ENCODE results near the gene BTBD16. TPM values are rescaled to one million over a fixed set of nuclear protein-coding genes. Genes with fewer than 3 reads are reported as not detected.

Gene BTBD16
- total RNA-seq, 1 experiment from 2014 or later: 0.82 TPM

DNA sequence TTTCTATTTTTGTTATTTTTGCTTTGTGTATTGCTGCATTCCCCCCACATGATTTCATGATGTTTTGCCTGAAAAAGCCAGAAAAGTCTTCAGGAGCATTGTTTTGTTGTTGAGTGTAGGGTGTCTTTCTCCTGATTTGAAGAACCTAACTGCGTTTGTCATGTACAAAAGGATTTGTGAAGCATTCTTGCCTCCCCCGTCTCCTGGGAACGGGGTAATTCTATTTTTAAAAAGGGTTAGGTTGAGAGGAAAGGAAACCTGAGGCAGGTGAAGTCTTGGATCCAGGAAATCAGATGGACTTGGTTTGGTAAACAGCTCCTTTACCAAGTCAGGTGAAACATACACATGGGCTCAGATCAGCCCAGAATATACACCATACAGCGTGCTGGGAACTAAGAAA is 26.0 kb upstream of the BTBD16 start:
- ChIA-PET CTCF (no interaction called here), POLR2A (no interaction called here)
- DNase-seq (ENCODE audit: low read depth, low spot score): no peak
- H3K27ac ChIP-seq (ENCODE audit: low read length): no peak overlapping the region
- no peaks in the 10 kb centered on the region for H3K27me3 ChIP-seq (ENCODE audit: control insufficient read depth, insufficient read depth, low read length)
- no peaks in the 10 kb centered on the region for H3K9me3 ChIP-seq (ENCODE audit: control insufficient read depth, insufficient read depth, low read depth, low read length)
- no TSS peak for BruUV-seq (replicated peaks)
- ATAC-seq: no peak
- no peaks in the 10 kb centered on the region for H3K4me1 ChIP-seq (ENCODE audit: control insufficient read depth, insufficient read depth, low read length)
- TF ChIP-seq POLR2AphosphoS5 (IDR thresholded peaks at IDR 0.05; ENCODE audit: low read depth, low read length): no peak
- TF ChIP-seq SIN3A (IDR thresholded peaks at IDR 0.05; ENCODE audit: borderline replicate concordance, insufficient read depth, low read depth, low read length): no peak
- TF ChIP-seq TCF7L2 (IDR thresholded peaks at IDR 0.05; ENCODE audit: low read depth, low read length): no peak
- TF ChIP-seq, protein P1, sequence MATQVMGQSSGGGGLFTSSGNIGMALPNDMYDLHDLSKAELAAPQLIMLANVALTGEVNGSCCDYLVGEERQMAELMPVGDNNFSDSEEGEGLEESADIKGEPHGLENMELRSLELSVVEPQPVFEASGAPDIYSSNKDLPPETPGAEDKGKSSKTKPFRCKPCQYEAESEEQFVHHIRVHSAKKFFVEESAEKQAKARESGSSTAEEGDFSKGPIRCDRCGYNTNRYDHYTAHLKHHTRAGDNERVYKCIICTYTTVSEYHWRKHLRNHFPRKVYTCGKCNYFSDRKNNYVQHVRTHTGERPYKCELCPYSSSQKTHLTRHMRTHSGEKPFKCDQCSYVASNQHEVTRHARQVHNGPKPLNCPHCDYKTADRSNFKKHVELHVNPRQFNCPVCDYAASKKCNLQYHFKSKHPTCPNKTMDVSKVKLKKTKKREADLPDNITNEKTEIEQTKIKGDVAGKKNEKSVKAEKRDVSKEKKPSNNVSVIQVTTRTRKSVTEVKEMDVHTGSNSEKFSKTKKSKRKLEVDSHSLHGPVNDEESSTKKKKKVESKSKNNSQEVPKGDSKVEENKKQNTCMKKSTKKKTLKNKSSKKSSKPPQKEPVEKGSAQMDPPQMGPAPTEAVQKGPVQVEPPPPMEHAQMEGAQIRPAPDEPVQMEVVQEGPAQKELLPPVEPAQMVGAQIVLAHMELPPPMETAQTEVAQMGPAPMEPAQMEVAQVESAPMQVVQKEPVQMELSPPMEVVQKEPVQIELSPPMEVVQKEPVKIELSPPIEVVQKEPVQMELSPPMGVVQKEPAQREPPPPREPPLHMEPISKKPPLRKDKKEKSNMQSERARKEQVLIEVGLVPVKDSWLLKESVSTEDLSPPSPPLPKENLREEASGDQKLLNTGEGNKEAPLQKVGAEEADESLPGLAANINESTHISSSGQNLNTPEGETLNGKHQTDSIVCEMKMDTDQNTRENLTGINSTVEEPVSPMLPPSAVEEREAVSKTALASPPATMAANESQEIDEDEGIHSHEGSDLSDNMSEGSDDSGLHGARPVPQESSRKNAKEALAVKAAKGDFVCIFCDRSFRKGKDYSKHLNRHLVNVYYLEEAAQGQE (IDR thresholded peaks at IDR 0.05; ENCODE audit: insufficient read depth in 1 of 2, low read depth in 2 of 2, low read length in 1 of 2): no peak
- TF ChIP-seq, protein P2, sequence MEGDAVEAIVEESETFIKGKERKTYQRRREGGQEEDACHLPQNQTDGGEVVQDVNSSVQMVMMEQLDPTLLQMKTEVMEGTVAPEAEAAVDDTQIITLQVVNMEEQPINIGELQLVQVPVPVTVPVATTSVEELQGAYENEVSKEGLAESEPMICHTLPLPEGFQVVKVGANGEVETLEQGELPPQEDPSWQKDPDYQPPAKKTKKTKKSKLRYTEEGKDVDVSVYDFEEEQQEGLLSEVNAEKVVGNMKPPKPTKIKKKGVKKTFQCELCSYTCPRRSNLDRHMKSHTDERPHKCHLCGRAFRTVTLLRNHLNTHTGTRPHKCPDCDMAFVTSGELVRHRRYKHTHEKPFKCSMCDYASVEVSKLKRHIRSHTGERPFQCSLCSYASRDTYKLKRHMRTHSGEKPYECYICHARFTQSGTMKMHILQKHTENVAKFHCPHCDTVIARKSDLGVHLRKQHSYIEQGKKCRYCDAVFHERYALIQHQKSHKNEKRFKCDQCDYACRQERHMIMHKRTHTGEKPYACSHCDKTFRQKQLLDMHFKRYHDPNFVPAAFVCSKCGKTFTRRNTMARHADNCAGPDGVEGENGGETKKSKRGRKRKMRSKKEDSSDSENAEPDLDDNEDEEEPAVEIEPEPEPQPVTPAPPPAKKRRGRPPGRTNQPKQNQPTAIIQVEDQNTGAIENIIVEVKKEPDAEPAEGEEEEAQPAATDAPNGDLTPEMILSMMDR (IDR thresholded peaks at IDR 0.05): no peak
- in situ Hi-C loops (cut with HindIII; ENCODE audit: low pct_unique_long_range_greater_than_20kb, low sequenced_read_pairs) (no loop called here), intact Hi-C loops (cut with micrococcal nuclease; ENCODE audit: unreplicated experiment) (no loop called here)
- no peak overlapping the region for H3K4me3 ChIP-seq (ENCODE audit: low read depth in 2 of 2, low read length in 2 of 2)
- H3K36me3 ChIP-seq (ENCODE audit: control insufficient read depth, insufficient read depth, low read length): peaks cover 4% of the 10 kb centered on the region

DNA sequence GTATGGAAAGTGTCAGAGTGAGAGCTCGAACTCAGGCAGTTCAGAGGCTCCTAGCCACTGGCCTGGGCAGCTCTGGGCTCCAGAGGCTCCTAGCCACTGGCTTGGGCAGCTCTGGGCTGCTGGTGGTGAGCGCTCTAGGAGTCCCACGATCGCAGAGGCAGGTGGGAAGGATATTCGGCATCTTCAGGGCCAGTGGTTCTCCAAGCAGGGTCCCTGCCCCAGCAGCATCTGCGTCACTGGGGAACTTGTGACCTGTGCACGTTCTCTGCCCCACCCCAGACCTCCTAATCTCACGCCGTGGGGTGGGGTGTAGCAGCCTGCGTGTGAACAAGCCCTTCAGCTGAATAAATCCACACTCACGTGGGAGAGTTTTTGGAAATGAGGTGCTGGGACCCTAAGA is 25.2 kb upstream of the BTBD16 start:
- Histone ChIP-seq H3K36me3 (ENCODE audit: control insufficient read depth, insufficient read depth, low read length) (peaks cover under 1% of the 10 kb centered on the region), H3K9me3 (ENCODE audit: control insufficient read depth, insufficient read depth, low read depth, low read length) (no peaks in the 10 kb centered on the region), H3K27me3 (ENCODE audit: control insufficient read depth, insufficient read depth, low read length) (no peaks in the 10 kb centered on the region), H3K27ac (ENCODE audit: low read length) (no peak overlapping the region), H3K4me1 (ENCODE audit: control insufficient read depth, insufficient read depth, low read length) (no peaks in the 10 kb centered on the region), H3K4me3 (ENCODE audit: low read depth in 2 of 2, low read length in 2 of 2) (no peak overlapping the region)
- ChIA-PET CTCF (no interaction called here), POLR2A (no interaction called here)
- ATAC-seq: no peak
- intact Hi-C loops (cut with micrococcal nuclease; ENCODE audit: unreplicated experiment) (no loop called here), in situ Hi-C loops (cut with HindIII; ENCODE audit: low pct_unique_long_range_greater_than_20kb, low sequenced_read_pairs) (no loop called here)
- no peak for DNase-seq (ENCODE audit: low read depth, low spot score)
- TF ChIP-seq, protein P1 (IDR thresholded peaks at IDR 0.05; ENCODE audit: insufficient read depth in 1 of 2, low read depth in 2 of 2, low read length in 1 of 2): no peak
- no peak for TF ChIP-seq SIN3A (IDR thresholded peaks at IDR 0.05; ENCODE audit: borderline replicate concordance, insufficient read depth, low read depth, low read length)
- TF ChIP-seq, protein P2 (IDR thresholded peaks at IDR 0.05): no peak
- TF ChIP-seq TCF7L2 (IDR thresholded peaks at IDR 0.05; ENCODE audit: low read depth, low read length): no peak
- TF ChIP-seq POLR2AphosphoS5 (IDR thresholded peaks at IDR 0.05; ENCODE audit: low read depth, low read length): no peak
- no TSS peak for BruUV-seq (replicated peaks)

All from Panc1 (cell line).